Astrocyte (in vitro differentiated cells and primary cell): ENCODE data around the gene TMED5. TPM values are rescaled to one million over a fixed set of nuclear protein-coding genes. Genes with fewer than 3 reads are reported as not detected.

Source experiments
- DNase-seq: peaks from one replicate; pipeline ENCODE4 v3.0.0-alpha.2; 2010; ENCODE audit warnings: low read depth
- FAIRE-seq: peaks from 2 replicates; lab custom pipeline; 2011; peaks lifted over from hg19 to GRCh38; lab: Jason Lieb, UNC
- H2AFZ ChIP-seq: 2 replicates; pipeline ENCODE4 v1.6.0; 2012; ENCODE audit warnings: low read depth, low read length, inconsistent platforms
- H3K27ac ChIP-seq: 2 replicates; pipeline ENCODE4 v1.5.1; 2011; ENCODE audit warnings: low read depth, low read length, inconsistent platforms
- H3K27me3 ChIP-seq: 2 replicates; pipeline ENCODE4 v1.6.0; 2011; ENCODE audit warnings: low read length, inconsistent platforms; ENCODE audit not compliant: insufficient read depth
- H3K36me3 ChIP-seq: 2 replicates; pipeline ENCODE4 v1.5.1; 2011; ENCODE audit warnings: low read length, inconsistent platforms; ENCODE audit not compliant: insufficient read depth
- H3K4me1 ChIP-seq: 2 replicates; pipeline ENCODE4 v1.5.1; 2011; ENCODE audit warnings: low read length, inconsistent platforms; ENCODE audit not compliant: insufficient read depth
- H3K4me2 ChIP-seq: 2 replicates; pipeline ENCODE4 v1.6.0; 2012; ENCODE audit warnings: low read length, inconsistent platforms
- H3K4me3 ChIP-seq: 2 replicates; pipeline ENCODE4 v1.5.1; 2011; ENCODE audit warnings: low read depth, mild to moderate bottlenecking, low read length, inconsistent platforms; ENCODE audit not compliant: insufficient read depth
- H3K79me2 ChIP-seq: 2 replicates; pipeline ENCODE4 v1.6.0; 2012; ENCODE audit warnings: mild to moderate bottlenecking, low read length, inconsistent platforms; ENCODE audit not compliant: insufficient read depth
- H3K9ac ChIP-seq: 2 replicates; pipeline ENCODE4 v1.6.0; 2012; ENCODE audit warnings: mild to moderate bottlenecking, low read length, inconsistent platforms
- H3K9me3 ChIP-seq: 2 replicates; pipeline ENCODE4 v1.5.1; 2012; ENCODE audit warnings: low read depth, mild to moderate bottlenecking, low read length, inconsistent platforms; ENCODE audit not compliant: insufficient read depth
- H4K20me1 ChIP-seq: 2 replicates; pipeline ENCODE4 v1.6.0; 2012; ENCODE audit warnings: low read length, inconsistent platforms; ENCODE audit not compliant: insufficient read depth
- H3K27ac Mint-ChIP-seq: one replicate; pipeline ENCODE4 v1.8.0; 2021; ENCODE audit warnings: mild to moderate bottlenecking, mixed read lengths; ENCODE audit not compliant: unreplicated experiment
- H3K27me3 Mint-ChIP-seq: one replicate; pipeline ENCODE4 v1.8.0; 2021; ENCODE audit warnings: low read depth, mixed read lengths; ENCODE audit not compliant: unreplicated experiment
- H3K36me3 Mint-ChIP-seq: one replicate; pipeline ENCODE4 v1.8.0; 2021; ENCODE audit warnings: low read depth, mixed read lengths; ENCODE audit not compliant: unreplicated experiment
- H3K4me1 Mint-ChIP-seq: one replicate; pipeline ENCODE4 v1.8.0; 2021; ENCODE audit warnings: low read depth, mixed read lengths; ENCODE audit not compliant: unreplicated experiment
- H3K4me3 Mint-ChIP-seq: one replicate; pipeline ENCODE4 v1.8.0; 2021; ENCODE audit warnings: mild to moderate bottlenecking, moderate library complexity, mixed read lengths; ENCODE audit not compliant: unreplicated experiment
- H3K9me3 Mint-ChIP-seq: one replicate; pipeline ENCODE4 v1.8.0; 2021; ENCODE audit warnings: mild to moderate bottlenecking, mixed read lengths; ENCODE audit not compliant: unreplicated experiment
- EZH2 ChIP-seq: IDR thresholded peaks from 2 replicates; pipeline ENCODE4 v1.6.1; 2012; ENCODE audit warnings: mild to moderate bottlenecking, low read length, inconsistent platforms; ENCODE audit not compliant: insufficient read depth
- total RNA-seq: library from RNA; stranded (reverse); gene quantifications from 2 replicates; pipeline ENCODE4 v1.2.1, GENCODE V29; 2021
- TF ChIP-seq, protein P1 (sequence below): IDR thresholded peaks from 2 replicates; pipeline ENCODE4 v1.5.1; 2011; ENCODE audit warnings: low read depth, mild to moderate bottlenecking, inconsistent platforms, low read length, moderate library complexity; ENCODE audit not compliant: insufficient read depth

TMED5 gene
- total RNA-seq, 1 donor from 2014 or later, result 105 TPM

DNA sequence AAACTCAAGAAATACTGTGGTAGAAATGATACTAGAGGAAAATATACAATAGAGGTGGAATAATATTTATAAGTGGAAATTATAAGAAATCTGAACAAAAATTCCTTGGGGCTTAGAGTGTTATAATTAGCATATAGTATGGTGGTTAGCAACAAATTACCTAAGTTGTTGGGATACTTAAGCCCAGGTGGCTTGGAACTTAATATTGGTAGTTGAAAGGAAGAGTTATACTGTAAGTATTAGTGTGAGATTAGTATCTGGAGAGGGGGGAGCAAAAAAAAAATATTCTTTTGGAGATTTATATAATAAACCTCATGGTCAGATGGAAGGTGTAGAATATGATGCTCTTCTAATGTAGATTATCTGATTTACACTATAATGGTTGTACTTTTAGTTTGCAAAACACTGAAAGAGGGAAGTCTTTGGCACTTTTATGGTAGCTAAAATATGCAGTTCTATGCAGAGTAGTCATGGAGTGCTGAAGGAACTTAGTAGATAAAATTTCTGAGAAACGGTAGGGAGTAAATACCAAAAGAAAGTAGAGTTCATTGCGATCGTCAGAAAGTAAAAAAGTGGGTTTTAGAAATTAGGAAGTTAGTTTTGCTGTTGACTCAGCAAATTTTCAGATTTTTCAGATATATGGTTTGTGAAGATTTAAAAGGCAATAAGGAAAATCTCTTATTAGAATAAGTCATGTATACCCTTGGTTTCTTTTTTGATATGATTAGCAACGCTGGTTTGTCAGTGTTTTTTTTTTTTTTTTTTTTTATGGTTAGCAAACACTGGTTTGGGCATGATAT, 55.5 kb downstream of the TMED5 start:
- Histone ChIP-seq H3K36me3 (peaks cover 10% of the 10 kb centered on the region), H3K27me3 (no peaks in the 10 kb centered on the region), H3K9ac (no peak overlapping the region), H3K4me1 (no peaks in the 10 kb centered on the region), H2AFZ (no peak overlapping the region), H3K79me2 (peaks cover 3% of the 10 kb centered on the region), H3K9me3 (no peaks in the 10 kb centered on the region), H3K27ac (no peak overlapping the region), H3K4me3 (no peak overlapping the region), H3K4me2 (no peak overlapping the region), H4K20me1 (no peaks in the 10 kb centered on the region)
- Mint-ChIP-seq H3K27ac (no peak overlapping the region), H3K4me3 (no peak overlapping the region), H3K9me3 (no peaks in the 10 kb centered on the region), H3K27me3 (no peaks in the 10 kb centered on the region), H3K36me3 (peaks cover 5% of the 10 kb centered on the region), H3K4me1 (no peaks in the 10 kb centered on the region)
- DNase-seq (no peak), FAIRE-seq (no peak)
- TF ChIP-seq, protein P1, sequence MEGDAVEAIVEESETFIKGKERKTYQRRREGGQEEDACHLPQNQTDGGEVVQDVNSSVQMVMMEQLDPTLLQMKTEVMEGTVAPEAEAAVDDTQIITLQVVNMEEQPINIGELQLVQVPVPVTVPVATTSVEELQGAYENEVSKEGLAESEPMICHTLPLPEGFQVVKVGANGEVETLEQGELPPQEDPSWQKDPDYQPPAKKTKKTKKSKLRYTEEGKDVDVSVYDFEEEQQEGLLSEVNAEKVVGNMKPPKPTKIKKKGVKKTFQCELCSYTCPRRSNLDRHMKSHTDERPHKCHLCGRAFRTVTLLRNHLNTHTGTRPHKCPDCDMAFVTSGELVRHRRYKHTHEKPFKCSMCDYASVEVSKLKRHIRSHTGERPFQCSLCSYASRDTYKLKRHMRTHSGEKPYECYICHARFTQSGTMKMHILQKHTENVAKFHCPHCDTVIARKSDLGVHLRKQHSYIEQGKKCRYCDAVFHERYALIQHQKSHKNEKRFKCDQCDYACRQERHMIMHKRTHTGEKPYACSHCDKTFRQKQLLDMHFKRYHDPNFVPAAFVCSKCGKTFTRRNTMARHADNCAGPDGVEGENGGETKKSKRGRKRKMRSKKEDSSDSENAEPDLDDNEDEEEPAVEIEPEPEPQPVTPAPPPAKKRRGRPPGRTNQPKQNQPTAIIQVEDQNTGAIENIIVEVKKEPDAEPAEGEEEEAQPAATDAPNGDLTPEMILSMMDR, result no peak
- TF ChIP-seq EZH2, result no peak

DNA sequence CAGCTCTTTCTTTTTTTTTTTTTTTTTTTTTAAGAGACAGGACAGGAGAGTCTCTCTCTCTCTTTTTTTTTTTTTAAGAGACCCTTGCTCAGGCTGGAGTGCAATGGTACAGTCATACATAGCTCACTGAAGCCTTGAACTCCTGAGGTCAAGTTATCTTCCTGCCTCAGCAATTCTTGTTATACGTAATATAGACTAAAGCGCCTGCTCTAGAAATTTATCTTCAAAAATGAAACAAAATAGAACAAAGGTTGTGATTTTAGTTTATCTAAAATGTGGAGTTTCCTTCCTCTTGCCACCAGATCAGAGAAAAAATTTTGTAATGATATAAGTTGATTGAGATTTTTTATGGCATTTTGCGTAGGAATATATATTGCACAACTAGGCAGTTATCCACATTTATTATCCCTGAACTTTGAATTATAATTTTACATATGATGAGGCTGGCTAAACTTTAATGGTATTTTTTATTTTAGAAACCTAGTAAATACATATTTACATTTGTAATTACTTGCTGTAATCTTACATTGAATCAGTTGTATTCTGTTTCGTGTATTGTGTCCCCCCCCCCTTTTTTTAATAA, 56.9 kb downstream of the TMED5 start:
- FAIRE-seq (no peak), DNase-seq (no peak)
- H3K4me3 Mint-ChIP-seq, result no peak overlapping the region
- no peak overlapping the region for H3K9ac ChIP-seq
- H3K27ac Mint-ChIP-seq, result no peak overlapping the region
- H3K4me2 ChIP-seq, result no peak overlapping the region
- H3K36me3 Mint-ChIP-seq, result peaks cover 5% of the 10 kb centered on the region
- H3K79me2 ChIP-seq, result peaks cover 3% of the 10 kb centered on the region
- H3K4me3 ChIP-seq, result no peak overlapping the region
- TF ChIP-seq, protein P1, result no peak
- no peak for TF ChIP-seq EZH2
- H2AFZ ChIP-seq, result no peak overlapping the region
- H3K36me3 ChIP-seq, result peaks cover 11% of the 10 kb centered on the region
- no peaks in the 10 kb centered on the region for H3K27me3 Mint-ChIP-seq
- no peaks in the 10 kb centered on the region for H3K4me1 Mint-ChIP-seq
- H3K9me3 ChIP-seq, result no peaks in the 10 kb centered on the region
- no peaks in the 10 kb centered on the region for H3K27me3 ChIP-seq
- H4K20me1 ChIP-seq, result no peaks in the 10 kb centered on the region
- H3K27ac ChIP-seq, result no peak overlapping the region
- H3K4me1 ChIP-seq, result no peaks in the 10 kb centered on the region
- no peaks in the 10 kb centered on the region for H3K9me3 Mint-ChIP-seq

DNA sequence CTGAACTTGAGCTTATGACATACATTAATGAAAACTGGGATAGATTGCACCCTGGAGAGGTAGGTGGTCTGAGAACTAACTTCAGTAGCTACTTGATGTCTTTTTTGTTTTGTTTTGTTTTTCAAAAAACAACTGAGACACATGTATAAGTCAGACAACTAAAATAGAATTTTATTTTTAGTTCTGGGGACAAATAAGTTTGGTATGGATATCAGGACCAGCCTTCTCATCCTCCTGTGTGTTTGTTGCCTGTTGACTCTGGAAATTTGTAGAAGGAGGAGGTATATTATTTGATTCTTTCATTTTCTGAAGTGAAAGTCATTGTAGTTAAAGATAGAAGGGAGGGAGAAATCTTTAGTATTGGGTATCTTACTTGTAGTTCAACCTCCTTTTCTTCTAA, 59.6 kb downstream of the TMED5 start:
- Histone ChIP-seq H4K20me1 (no peaks in the 10 kb centered on the region), H3K79me2 (peaks cover 7% of the 10 kb centered on the region), H3K36me3 (peaks cover 13% of the 10 kb centered on the region), H3K9me3 (no peaks in the 10 kb centered on the region), H3K27ac (no peak overlapping the region), H3K4me1 (no peaks in the 10 kb centered on the region), H3K27me3 (no peaks in the 10 kb centered on the region), H3K9ac (no peak overlapping the region), H3K4me3 (no peak overlapping the region), H3K4me2 (no peak overlapping the region), H2AFZ (no peak overlapping the region)
- no peak for TF ChIP-seq EZH2
- TF ChIP-seq, protein P1, result no peak
- Mint-ChIP-seq H3K4me1 (no peaks in the 10 kb centered on the region), H3K27ac (no peak overlapping the region), H3K27me3 (no peaks in the 10 kb centered on the region), H3K9me3 (no peaks in the 10 kb centered on the region), H3K4me3 (no peak overlapping the region), H3K36me3 (peaks cover 9% of the 10 kb centered on the region)
- FAIRE-seq (no peak), DNase-seq (no peak)
